ENCODE results near the gene PTPN14.
"Not testable (repeated sequence)": the region's sequence is repeated elsewhere in the genome, so short reads cannot be mapped to it uniquely, and the experiment has no call there.

GRCh38 chr1:214483180-214483579 lies 68.2 kb downstream of the PTPN14 start:
- TF ChIP-seq CTCF, EP300, POLR2A (IDR thresholded peaks at IDR 0.05): not testable (repeated sequence)

Data from upper lobe of left lung (tissue), 4 donors.